Ectodermal cell (in vitro differentiated cells): ENCODE results near the gene ZSCAN18.

Experiments
- H3K27ac ChIP-seq: 2 replicates; pipeline ENCODE4 v1.7.0; 2013; ENCODE audit warnings: mild to moderate bottlenecking, low read depth, low read length; ENCODE audit not compliant: insufficient read depth, poor library complexity, severe bottlenecking
- H3K27me3 ChIP-seq: 2 replicates; pipeline ENCODE4 v1.7.0; 2013; ENCODE audit warnings: mild to moderate bottlenecking, low read length; ENCODE audit not compliant: insufficient read depth, control insufficient read depth, poor library complexity, severe bottlenecking
- H3K36me3 ChIP-seq: one replicate; pipeline ENCODE4 v1.7.0; 2013; ENCODE audit warnings: low read length; ENCODE audit not compliant: control insufficient read depth, insufficient read depth
- H3K4me1 ChIP-seq: one replicate; pipeline ENCODE4 v1.7.0; 2013; ENCODE audit warnings: low read length; ENCODE audit not compliant: control insufficient read depth, insufficient read depth
- H3K4me3 ChIP-seq: 2 replicates; pipeline ENCODE4 v1.7.0; 2013; ENCODE audit warnings: low read depth, low read length, control low read depth; ENCODE audit not compliant: insufficient read depth
- H3K9me3 ChIP-seq: 2 replicates; pipeline ENCODE4 v1.7.0; 2013; ENCODE audit warnings: mild to moderate bottlenecking, low read length, moderate library complexity; ENCODE audit not compliant: control insufficient read depth
- WGBS, 2 experiments: methylation state at CpG; one replicate each; pipeline ENCODE4 v1.1.7; 2013; ENCODE audit warnings: missing lambda C conversion rate in 2 of 2; 5-methylcytosine and 5-hydroxymethylcytosine counted together

The ZSCAN18 gene

GRCh38 chr19:58059003-58059670, 38.9 kb downstream of the ZSCAN18 start, which contains the start of gene ZNF135:
TSS of gene ZNF135 (plus strand) at chr19:58059282. CDS start at chr19:58060003, 721 bp downstream.
- no peaks in the 10 kb centered on the region for H3K27me3 ChIP-seq
- H3K36me3 ChIP-seq: peaks cover 5% of the 10 kb centered on the region
- H3K4me3 ChIP-seq: peak within 1 kb of the TSS; percentile 32
- WGBS, 2 experiments: 17 to 19% methylated on average over 62 of the region's 62 CpGs
- no peaks in the 10 kb centered on the region for H3K9me3 ChIP-seq
- no peaks in the 10 kb centered on the region for H3K4me1 ChIP-seq
- H3K27ac ChIP-seq: peak within 1 kb of the TSS; percentile 20

- 91 to 92% methylated on average over 13 of the region's 13 CpGs for WGBS, 2 experiments
- no peaks in the 10 kb centered on the region for H3K9me3 ChIP-seq
- H3K27me3 ChIP-seq: no peaks in the 10 kb centered on the region
- H3K36me3 ChIP-seq: peaks cover 5% of the 10 kb centered on the region
- no peak overlapping the region for H3K4me3 ChIP-seq
- no peak overlapping the region for H3K27ac ChIP-seq
- no peaks in the 10 kb centered on the region for H3K4me1 ChIP-seq
Observed at GRCh38 chr19:58058467-58058866, 39.6 kb downstream of the ZSCAN18 start.

- Histone ChIP-seq H3K4me3 (no peak overlapping the region), H3K4me1 (no peaks in the 10 kb centered on the region), H3K27ac (no peak overlapping the region), H3K27me3 (no peaks in the 10 kb centered on the region), H3K36me3 (no peaks in the 10 kb centered on the region), H3K9me3 (no peaks in the 10 kb centered on the region)
- WGBS, 2 experiments: 78 to 79% methylated on average over 8 of the region's 8 CpGs
Observed at GRCh38 chr19:58056861-58057260, 41.2 kb downstream of the ZSCAN18 start.

GRCh38 chr19:58056261-58056660, 41.8 kb downstream of the ZSCAN18 start:
- H3K36me3 ChIP-seq: no peaks in the 10 kb centered on the region
- no peak overlapping the region for H3K4me3 ChIP-seq
- 84 to 87% methylated on average over 8 of the region's 8 CpGs for whole genome bisulfite sequencing, 2 experiments
- H3K9me3 ChIP-seq: no peaks in the 10 kb centered on the region
- no peaks in the 10 kb centered on the region for H3K4me1 ChIP-seq
- no peak overlapping the region for H3K27ac ChIP-seq
- H3K27me3 ChIP-seq: no peaks in the 10 kb centered on the region

GRCh38 chr19:58054901-58055874, 42.8 kb downstream of the ZSCAN18 start:
- Histone ChIP-seq H3K36me3 (no peaks in the 10 kb centered on the region), H3K27ac (no peak overlapping the region), H3K4me3 (no peak overlapping the region), H3K9me3 (peaks cover 4% of the 10 kb centered on the region), H3K27me3 (no peaks in the 10 kb centered on the region), H3K4me1 (no peaks in the 10 kb centered on the region)
- 83% methylated on average over 37 of the region's 37 CpGs for WGBS, 2 experiments

GRCh38 chr19:58053480-58054156, 44.4 kb downstream of the ZSCAN18 start:
- H3K4me3 ChIP-seq: no peak overlapping the region
- H3K27me3 ChIP-seq: no peaks in the 10 kb centered on the region
- peaks cover 4% of the 10 kb centered on the region for H3K9me3 ChIP-seq
- WGBS, 2 experiments: 88 to 91% methylated on average over 30 of the region's 30 CpGs
- H3K27ac ChIP-seq: no peak overlapping the region
- no peaks in the 10 kb centered on the region for H3K36me3 ChIP-seq
- no peaks in the 10 kb centered on the region for H3K4me1 ChIP-seq

- no peaks in the 10 kb centered on the region for H3K4me1 ChIP-seq
- H3K27me3 ChIP-seq: no peaks in the 10 kb centered on the region
- no peak overlapping the region for H3K4me3 ChIP-seq
- H3K36me3 ChIP-seq: no peaks in the 10 kb centered on the region
- WGBS, 2 experiments: 93 to 97% methylated on average over 16 of the region's 16 CpGs
- peaks cover 4% of the 10 kb centered on the region for H3K9me3 ChIP-seq
- no peak overlapping the region for H3K27ac ChIP-seq
Observed at GRCh38 chr19:58052256-58052655, 45.8 kb downstream of the ZSCAN18 start.

GRCh38 chr19:58047672-58048071, 50.4 kb downstream of the ZSCAN18 start:
- 87 to 89% methylated on average over 12 of the region's 12 CpGs for WGBS, 2 experiments
- Histone ChIP-seq H3K36me3 (no peaks in the 10 kb centered on the region), H3K4me1 (no peaks in the 10 kb centered on the region), H3K27me3 (no peaks in the 10 kb centered on the region), H3K4me3 (no peak overlapping the region), H3K27ac (no peak overlapping the region), H3K9me3 (peaks cover 5% of the 10 kb centered on the region)

- Histone ChIP-seq H3K9me3 (peaks cover 5% of the 10 kb centered on the region), H3K4me1 (no peaks in the 10 kb centered on the region), H3K36me3 (no peaks in the 10 kb centered on the region), H3K27me3 (no peaks in the 10 kb centered on the region), H3K4me3 (no peak overlapping the region), H3K27ac (no peak overlapping the region)
- WGBS, 2 experiments: 61% methylated on average over 7 of the region's 7 CpGs
Observed at GRCh38 chr19:58046856-58047255, 51.2 kb downstream of the ZSCAN18 start.
